ENCODE measurements around the gene MYRFL. TPM values are rescaled to one million over a fixed set of nuclear protein-coding genes. Genes with fewer than 3 reads are reported as not detected.

Gene MYRFL
- total RNA-seq, 1 donor from 2014 or later, result 0.18 TPM

DNA sequence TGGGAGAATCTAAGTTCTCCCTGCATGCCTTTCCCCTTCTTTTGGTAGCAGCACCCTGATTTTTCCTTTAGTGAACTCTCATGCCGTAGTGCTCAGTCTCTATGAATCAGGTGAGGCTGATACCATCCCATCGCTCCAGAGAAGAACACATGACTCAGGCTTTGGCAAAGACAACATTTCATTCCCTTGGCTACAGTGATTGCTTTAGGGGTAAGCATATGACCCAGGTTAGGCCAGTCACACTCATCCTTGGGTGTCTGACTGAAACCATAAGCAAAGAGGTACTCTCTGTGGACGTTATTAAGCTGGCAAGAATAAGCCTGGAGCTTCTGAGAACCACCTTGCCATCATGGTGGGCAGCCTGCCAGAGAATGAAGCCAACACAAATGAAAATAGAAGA is 141.8 kb downstream of the MYRFL start:
- Mint-ChIP-seq H3K27me3 (ENCODE audit: low read depth) (no peaks in the 10 kb centered on the region), H3K9me3 (no peaks in the 10 kb centered on the region), H3K4me3 (no peak overlapping the region), H3K4me1 (no peaks in the 10 kb centered on the region), H3K27ac (no peak overlapping the region), H3K36me3 (no peaks in the 10 kb centered on the region)
- TF ChIP-seq, protein P1, sequence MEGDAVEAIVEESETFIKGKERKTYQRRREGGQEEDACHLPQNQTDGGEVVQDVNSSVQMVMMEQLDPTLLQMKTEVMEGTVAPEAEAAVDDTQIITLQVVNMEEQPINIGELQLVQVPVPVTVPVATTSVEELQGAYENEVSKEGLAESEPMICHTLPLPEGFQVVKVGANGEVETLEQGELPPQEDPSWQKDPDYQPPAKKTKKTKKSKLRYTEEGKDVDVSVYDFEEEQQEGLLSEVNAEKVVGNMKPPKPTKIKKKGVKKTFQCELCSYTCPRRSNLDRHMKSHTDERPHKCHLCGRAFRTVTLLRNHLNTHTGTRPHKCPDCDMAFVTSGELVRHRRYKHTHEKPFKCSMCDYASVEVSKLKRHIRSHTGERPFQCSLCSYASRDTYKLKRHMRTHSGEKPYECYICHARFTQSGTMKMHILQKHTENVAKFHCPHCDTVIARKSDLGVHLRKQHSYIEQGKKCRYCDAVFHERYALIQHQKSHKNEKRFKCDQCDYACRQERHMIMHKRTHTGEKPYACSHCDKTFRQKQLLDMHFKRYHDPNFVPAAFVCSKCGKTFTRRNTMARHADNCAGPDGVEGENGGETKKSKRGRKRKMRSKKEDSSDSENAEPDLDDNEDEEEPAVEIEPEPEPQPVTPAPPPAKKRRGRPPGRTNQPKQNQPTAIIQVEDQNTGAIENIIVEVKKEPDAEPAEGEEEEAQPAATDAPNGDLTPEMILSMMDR (IDR thresholded peaks at IDR 0.05; ENCODE audit: unreplicated experiment), result no peak
- DNase-seq (ENCODE audit: low spot score in 2 of 2, unreplicated experiment in 2 of 2), result no peak

DNA sequence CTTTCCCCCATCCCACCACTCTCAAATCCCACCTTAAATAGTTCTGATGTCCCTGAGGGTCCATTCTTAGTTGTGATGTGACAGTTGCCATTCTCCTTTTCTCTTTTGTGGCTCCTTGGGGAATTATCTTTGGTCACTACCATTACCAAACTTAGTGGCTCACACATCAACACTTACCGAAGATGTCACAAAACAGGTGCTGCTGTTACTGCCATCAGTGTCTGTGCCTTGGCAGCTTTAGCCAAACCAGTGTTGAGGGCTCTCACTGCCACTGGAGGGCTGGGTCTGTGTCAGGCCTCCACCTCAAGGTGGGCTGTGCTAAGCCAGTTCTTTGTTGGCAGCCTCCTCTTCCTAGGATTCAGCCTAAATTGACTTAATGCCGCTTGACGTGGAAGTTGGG is 144.0 kb downstream of the MYRFL start:
- no peaks in the 10 kb centered on the region for H3K27me3 Mint-ChIP-seq (ENCODE audit: low read depth)
- H3K27ac Mint-ChIP-seq, result no peak overlapping the region
- H3K4me1 Mint-ChIP-seq, result no peaks in the 10 kb centered on the region
- TF ChIP-seq, protein P1 (IDR thresholded peaks at IDR 0.05; ENCODE audit: unreplicated experiment), result no peak
- H3K4me3 Mint-ChIP-seq, result no peak overlapping the region
- H3K36me3 Mint-ChIP-seq, result no peaks in the 10 kb centered on the region
- DNase-seq (ENCODE audit: low spot score in 2 of 2, unreplicated experiment in 2 of 2), result no peak
- no peaks in the 10 kb centered on the region for H3K9me3 Mint-ChIP-seq

DNA sequence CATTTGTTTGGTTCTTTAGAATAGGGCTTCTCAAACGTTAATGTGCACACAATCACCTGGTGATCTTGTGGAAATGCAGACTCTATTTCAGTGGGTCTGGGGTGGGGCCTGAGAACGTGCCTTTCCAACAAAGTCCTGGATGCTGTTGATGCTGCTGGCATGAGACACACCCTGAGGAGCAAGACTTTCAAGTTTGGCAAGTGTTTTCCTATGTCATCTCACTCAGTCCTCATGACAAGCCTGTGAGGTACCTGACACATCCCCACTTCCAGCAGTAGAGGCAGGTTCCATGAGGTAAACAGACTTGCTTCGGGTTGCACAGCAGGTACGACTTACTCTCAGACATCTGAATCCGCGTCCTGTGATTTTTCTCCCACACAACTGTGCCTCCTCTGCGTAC is 147.1 kb downstream of the MYRFL start:
- Mint-ChIP-seq H3K4me1 (peaks cover 3% of the 10 kb centered on the region), H3K9me3 (no peaks in the 10 kb centered on the region), H3K27ac (no peak overlapping the region), H3K27me3 (ENCODE audit: low read depth) (no peaks in the 10 kb centered on the region), H3K36me3 (no peaks in the 10 kb centered on the region), H3K4me3 (no peak overlapping the region)
- TF ChIP-seq, protein P1 (IDR thresholded peaks at IDR 0.05; ENCODE audit: unreplicated experiment), result no peak
- DNase-seq (ENCODE audit: low spot score in 2 of 2, unreplicated experiment in 2 of 2), result no peak

DNA sequence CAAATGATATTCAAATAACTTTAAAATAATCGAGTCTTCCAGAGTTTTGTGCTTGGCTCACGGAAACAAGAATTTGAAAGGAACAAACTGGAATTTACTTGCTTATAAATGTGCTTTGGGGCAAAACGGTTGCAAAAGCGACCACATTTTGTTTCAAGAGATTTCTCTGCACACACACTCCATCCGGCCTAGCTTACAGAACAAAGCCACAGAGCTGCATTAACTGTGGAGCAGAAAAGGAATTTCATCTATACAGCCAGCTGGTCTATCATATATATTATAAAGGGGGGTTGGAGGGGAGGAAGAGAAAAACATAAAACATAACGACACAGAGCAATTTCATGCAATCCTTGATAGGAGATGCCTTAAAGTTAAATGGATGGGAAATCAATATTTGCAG is 153.0 kb downstream of the MYRFL start:
- Mint-ChIP-seq H3K9me3 (peaks cover 13% of the 10 kb centered on the region), H3K4me3 (no peak overlapping the region), H3K4me1 (peaks cover 29% of the 10 kb centered on the region), H3K27ac (peak overlapping the region; percentile 21), H3K27me3 (ENCODE audit: low read depth) (no peaks in the 10 kb centered on the region), H3K36me3 (no peaks in the 10 kb centered on the region)
- TF ChIP-seq, protein P1 (IDR thresholded peaks at IDR 0.05; ENCODE audit: unreplicated experiment), result no peak
- no peak for DNase-seq (ENCODE audit: low spot score in 2 of 2, unreplicated experiment in 2 of 2)

DNA sequence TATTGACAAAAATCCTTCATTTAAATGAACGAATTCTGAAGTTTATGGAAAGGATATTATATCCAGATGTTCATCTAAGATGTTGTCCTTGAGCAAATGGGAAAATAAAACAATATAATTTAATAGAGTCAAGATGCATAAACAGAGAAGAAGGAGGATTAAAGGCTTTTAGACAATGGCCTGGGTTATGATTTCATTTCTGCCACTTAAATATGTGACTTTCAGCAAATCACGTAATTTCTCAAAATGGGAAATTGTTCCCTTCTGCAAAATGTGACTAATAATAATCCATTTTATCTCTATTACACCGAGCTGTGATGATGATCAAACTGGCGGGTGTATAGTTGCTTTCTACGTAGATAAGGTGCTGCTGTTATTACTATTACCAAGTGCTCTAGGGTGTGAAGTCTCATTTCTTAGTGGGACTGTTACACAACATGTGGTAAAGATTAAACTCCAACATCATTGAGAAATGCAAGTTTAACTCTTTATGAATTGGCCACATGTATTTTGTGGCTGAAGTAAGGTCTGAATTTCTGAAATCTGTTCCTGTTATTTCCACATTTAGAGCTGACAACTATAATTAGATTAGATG is 157.0 kb downstream of the MYRFL start:
- peak overlapping the region; percentile 53 for H3K27ac Mint-ChIP-seq
- DNase-seq (ENCODE audit: low spot score in 2 of 2, unreplicated experiment in 2 of 2), result no peak

More for the DNA sequence above, 157.0 kb downstream of the MYRFL start:
- Mint-ChIP-seq H3K27me3 (ENCODE audit: low read depth) (no peaks in the 10 kb centered on the region), H3K4me1 (peaks cover 26% of the 10 kb centered on the region), H3K4me3 (no peak overlapping the region), H3K9me3 (peaks cover 22% of the 10 kb centered on the region), H3K36me3 (no peaks in the 10 kb centered on the region)
- TF ChIP-seq, protein P1 (IDR thresholded peaks at IDR 0.05; ENCODE audit: unreplicated experiment), result no peak

All from mesothelial cell of epicardium (in vitro differentiated cells).